ENCODE measurements around the gene ZNF777. TPM values are rescaled to one million over a fixed set of nuclear protein-coding genes. Genes with fewer than 3 reads are reported as not detected.

The ZNF777 gene
- total and polyA plus RNA-seq, 12 donors, result 6.1 to 9.1 (median 7.7) TPM

DNA sequence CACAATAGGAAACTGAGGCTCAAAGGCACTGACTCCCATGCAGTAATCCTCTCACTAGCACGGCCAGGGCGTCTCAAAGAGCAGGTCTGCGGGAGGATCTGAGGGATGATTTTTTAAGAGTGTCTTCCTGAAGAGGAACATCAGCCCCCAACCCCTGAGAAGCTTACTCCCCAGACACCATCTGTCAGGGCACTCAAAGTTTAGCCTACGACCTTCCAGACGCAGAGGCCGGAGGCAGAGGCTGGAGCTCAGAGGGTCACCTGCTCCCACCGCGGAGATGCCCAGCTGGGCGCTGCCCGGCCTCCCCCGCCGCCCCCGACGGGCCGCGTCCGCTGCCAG, 1.7 kb downstream of the ZNF777 start:
- 21 to 22% methylated on average over 17 of the region's 17 CpGs for whole genome bisulfite sequencing, 2 donors
- Histone ChIP-seq H3K4me1 (peaks cover 3 to 34% (median 13%) of the 10 kb centered on the region in 9 donors), H3K27me3 (peaks cover 0 to 17% (median 0%) of the 10 kb centered on the region in 7 donors), H3K4me3 (peak overlapping the region in 9 of 10 donors; percentile 46 to 66 (median 61)), H3K36me3 (peaks cover 0 to 29% (median 9%) of the 10 kb centered on the region in 9 donors), H3K9me3 (no peaks in the 10 kb centered on the region), H3K27ac (peak overlapping the region in 1 of 10 donors; percentile 50)
- TF ChIP-seq, protein P1, sequence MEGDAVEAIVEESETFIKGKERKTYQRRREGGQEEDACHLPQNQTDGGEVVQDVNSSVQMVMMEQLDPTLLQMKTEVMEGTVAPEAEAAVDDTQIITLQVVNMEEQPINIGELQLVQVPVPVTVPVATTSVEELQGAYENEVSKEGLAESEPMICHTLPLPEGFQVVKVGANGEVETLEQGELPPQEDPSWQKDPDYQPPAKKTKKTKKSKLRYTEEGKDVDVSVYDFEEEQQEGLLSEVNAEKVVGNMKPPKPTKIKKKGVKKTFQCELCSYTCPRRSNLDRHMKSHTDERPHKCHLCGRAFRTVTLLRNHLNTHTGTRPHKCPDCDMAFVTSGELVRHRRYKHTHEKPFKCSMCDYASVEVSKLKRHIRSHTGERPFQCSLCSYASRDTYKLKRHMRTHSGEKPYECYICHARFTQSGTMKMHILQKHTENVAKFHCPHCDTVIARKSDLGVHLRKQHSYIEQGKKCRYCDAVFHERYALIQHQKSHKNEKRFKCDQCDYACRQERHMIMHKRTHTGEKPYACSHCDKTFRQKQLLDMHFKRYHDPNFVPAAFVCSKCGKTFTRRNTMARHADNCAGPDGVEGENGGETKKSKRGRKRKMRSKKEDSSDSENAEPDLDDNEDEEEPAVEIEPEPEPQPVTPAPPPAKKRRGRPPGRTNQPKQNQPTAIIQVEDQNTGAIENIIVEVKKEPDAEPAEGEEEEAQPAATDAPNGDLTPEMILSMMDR (IDR thresholded peaks at IDR 0.05), result no peak
- ATAC-seq (no peak), DNase-seq (no peak)
- intact Hi-C loops (cut with DNase I), result no loop called here

GRCh38 chr7:149458235-149458634, 2.6 kb downstream of the ZNF777 start:
- 83 to 84% methylated on average over 3 of the region's 3 CpGs for WGBS, 2 donors
- H3K27ac ChIP-seq, result no peak overlapping the region
- ATAC-seq, result no peak
- TF ChIP-seq, protein P1 (IDR thresholded peaks at IDR 0.05), result no peak
- intact Hi-C loops (cut with DNase I), result no loop called here
- no peak for DNase-seq
- H3K27me3 ChIP-seq, result peaks cover 0 to 16% (median 0%) of the 10 kb centered on the region in 7 donors
- peaks cover 0 to 38% (median 19%) of the 10 kb centered on the region in 9 donors for H3K36me3 ChIP-seq
- no peaks in the 10 kb centered on the region for H3K9me3 ChIP-seq
- no peak overlapping the region for H3K4me3 ChIP-seq
- H3K4me1 ChIP-seq, result peaks cover 3 to 34% (median 13%) of the 10 kb centered on the region in 9 donors

GRCh38 chr7:149457766-149458165, 3.1 kb downstream of the ZNF777 start:
- TF ChIP-seq, protein P1 (IDR thresholded peaks at IDR 0.05), result no peak

GRCh38 chr7:149456506-149457421, 4.1 kb downstream of the ZNF777 start:
- Histone ChIP-seq H3K27ac (no peak overlapping the region), H3K4me3 (no peak overlapping the region), H3K27me3 (peaks cover 0 to 10% (median 0%) of the 10 kb centered on the region in 7 donors), H3K36me3 (peaks cover 0 to 53% (median 29%) of the 10 kb centered on the region in 9 donors), H3K4me1 (peaks cover 3 to 34% (median 13%) of the 10 kb centered on the region in 9 donors), H3K9me3 (no peaks in the 10 kb centered on the region)
- 80 to 84% methylated on average over 11 of the region's 11 CpGs for WGBS, 2 donors
- TF ChIP-seq, protein P1 (IDR thresholded peaks at IDR 0.05), result no peak
- DNase-seq, result no peak
- intact Hi-C loops (cut with DNase I), result no loop called here
- no peak for ATAC-seq

More at GRCh38 chr7:149457766-149458165, 3.1 kb downstream of the ZNF777 start:
- DNase-seq (no peak), ATAC-seq (no peak)
- Histone ChIP-seq H3K9me3 (no peaks in the 10 kb centered on the region), H3K4me3 (no peak overlapping the region), H3K4me1 (peaks cover 3 to 34% (median 13%) of the 10 kb centered on the region in 9 donors), H3K27me3 (peaks cover 0 to 12% (median 0%) of the 10 kb centered on the region in 7 donors), H3K36me3 (peaks cover 0 to 43% (median 23%) of the 10 kb centered on the region in 9 donors), H3K27ac (no peak overlapping the region)
- WGBS, 2 donors, result 91 to 92% methylated on average over 1 of the region's 1 CpG
- intact Hi-C loops (cut with DNase I), result no loop called here
